Hematopoietic multipotent progenitor cell treated with erythropoietin and hydrocortisone succinate and interleukin-3 and kit ligand, for 15 days (in vitro differentiated cells): Measurements from ENCODE around the gene CCL11.
"Not testable (repeated sequence)": the region's sequence is repeated elsewhere in the genome, so short reads cannot be mapped to it uniquely, and the experiment has no call there.

Experiments used
- DNase-seq: peaks from one replicate; pipeline ENCODE4 v3.0.0-alpha.2; 2015; ENCODE audit warnings: low spot score

CCL11 gene

DNA sequence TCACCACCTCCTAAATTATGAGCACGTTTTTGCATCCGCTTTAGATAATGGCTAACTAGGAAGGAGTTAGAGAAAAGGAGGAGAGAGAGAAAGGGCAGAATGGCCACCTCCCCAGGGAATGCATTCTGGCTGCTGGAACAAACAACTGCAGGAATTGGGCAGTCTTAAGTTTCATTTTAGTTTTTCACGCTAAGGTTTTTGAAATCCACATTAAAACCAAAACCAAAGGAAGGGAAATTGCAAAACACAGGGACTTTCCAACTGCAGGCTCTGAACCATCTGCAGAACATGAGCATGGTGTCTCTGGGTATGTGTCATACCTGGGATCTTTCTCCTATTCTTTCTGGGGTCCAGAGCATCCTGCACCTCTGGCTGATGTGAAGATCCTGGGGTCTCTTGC is 21.6 kb downstream of the CCL11 start:
- no peak for DNase-seq

DNA sequence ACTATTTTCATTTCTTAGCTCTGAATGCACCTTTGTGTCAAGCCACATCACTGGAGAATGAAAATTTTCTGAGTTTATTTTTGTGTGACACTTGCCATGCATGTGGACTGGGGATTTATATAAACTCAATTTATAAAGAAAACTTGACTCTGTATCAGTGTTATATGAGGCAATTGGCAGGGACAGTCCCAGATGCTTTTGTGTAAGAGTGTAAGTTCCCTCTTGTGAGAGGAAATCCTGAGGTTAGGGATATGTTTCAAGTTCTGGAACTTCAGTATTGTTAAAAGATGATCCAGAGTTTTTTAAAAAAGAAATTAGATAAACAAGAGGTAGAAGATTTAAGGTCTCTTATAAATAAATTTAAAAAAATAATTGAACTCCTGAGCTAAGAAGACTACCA is 22.8 kb downstream of the CCL11 start:
- no peak for DNase-seq

DNA sequence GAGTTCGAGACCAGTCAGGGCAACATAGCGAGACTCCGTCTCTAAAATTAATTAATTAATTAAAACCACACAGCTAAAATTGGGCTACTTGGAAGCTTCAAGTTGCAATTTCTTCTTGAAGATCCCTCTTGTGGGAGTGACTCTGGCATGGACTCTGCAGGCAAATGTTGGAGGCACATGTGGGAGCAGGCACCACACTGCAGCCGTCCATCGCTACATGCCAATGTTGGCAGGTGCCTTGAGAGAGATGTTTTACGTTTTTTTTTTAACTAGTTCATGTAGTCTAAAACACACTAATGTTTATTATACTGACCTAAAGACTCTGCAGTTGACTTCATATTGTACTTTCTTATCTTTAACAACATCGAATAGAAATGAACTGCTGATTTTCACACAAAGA is 25.7 kb downstream of the CCL11 start:
- no peak for DNase-seq

DNA sequence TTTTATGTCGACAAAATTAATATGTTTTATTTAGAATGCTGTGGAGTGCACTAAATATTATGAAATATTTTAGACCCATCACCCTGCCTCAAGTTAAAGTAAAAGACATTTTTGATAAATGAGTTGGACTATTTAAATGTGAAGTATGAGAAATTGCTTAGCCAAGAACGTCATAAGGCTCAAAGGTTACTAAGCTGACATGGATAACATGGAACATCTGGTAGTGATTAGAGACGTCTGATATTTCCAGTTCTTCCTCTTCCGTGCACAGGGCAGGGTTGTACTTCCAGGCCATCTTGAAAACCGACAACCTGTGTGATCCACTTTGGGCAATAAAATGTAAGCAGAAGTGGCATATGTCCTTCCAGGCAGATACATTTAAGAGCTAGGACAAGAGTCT is 26.5 kb downstream of the CCL11 start:
- DNase-seq, result no peak

DNA sequence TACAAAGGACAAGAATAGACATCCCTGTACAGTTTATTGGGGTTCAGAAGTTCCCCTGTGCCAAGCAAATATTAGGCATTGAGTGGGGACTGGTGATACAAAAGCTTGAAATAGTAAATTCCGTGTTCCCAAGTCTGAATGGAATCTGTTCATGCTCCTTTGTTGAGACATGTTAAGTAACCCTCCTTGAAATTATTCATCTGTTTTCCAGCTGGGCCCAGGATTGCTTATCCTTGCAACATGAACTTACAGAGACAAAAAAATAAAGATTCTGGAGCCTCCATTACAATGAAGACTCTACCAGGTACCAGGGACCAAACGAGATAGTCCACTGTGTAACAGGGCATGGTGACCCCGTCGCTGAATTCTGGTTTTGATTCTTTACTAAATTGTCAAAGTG is 27.6 kb downstream of the CCL11 start:
- DNase-seq, result no peak

DNA sequence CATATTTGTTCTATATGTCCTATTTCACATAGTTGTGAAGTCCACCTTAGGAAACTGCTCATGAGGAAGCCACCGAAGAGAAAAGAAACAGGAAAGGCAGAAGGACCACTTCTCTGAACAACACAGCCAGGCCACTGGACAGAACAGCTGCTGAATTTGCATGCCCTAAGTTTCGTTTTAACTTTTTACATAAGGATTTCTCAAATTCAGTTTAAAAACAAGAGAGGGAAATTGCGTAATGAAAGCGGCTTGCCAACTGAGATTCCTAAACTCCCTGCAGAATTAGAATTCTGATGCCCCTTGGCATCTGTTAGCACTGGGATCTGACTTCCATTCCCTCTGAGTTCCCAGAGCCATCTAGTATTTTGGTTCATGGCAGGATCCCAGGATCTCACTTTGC is 28.7 kb downstream of the CCL11 start:
- DNase-seq, result no peak

DNA sequence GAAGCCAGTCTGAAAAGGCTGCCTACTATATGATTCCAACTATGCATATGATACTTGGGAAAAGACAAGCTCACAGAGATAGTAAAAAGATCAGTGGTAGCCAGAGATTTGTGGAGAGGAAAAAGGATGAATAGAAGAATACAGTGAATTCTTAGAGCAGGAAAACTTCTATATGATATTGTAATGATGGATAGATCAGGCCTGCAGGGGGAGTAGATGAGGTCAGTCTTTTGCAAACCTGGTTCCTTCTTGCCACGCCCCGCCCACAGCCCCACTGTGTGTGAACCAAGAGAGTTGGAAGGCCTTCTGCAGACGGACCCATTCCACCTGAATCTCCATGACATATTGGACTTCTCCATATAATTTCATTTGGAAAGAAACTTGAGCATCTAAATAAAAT is 32.9 kb downstream of the CCL11 start:
- DNase-seq, result no peak

DNA sequence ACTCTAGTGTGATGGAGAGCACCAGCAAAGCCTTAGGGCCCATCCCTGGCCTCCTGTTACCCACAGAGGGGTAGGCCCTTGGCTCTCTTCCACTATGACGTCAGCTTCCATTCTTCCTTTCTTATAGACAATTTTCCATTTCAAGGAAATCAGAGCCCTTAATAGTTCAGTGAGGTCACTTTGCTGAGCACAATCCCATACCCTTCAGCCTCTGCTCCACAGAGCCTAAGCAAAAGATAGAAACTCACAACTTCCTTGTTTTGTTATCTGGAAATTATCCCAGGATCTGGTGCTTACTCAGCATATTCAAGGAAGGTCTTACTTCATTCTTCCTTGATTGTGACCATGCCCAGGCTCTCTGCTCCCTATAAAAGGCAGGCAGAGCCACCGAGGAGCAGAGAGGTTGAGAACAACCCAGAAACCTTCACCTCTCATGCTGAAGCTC is 33.5 kb downstream of the CCL11 start, which contains the start of gene CCL8:
TSS of gene CCL8 (plus strand) at position 397 of the 445 bp plus-strand sequence. CDS start 67 bp downstream, outside the sequence.
- no peak for DNase-seq

DNA sequence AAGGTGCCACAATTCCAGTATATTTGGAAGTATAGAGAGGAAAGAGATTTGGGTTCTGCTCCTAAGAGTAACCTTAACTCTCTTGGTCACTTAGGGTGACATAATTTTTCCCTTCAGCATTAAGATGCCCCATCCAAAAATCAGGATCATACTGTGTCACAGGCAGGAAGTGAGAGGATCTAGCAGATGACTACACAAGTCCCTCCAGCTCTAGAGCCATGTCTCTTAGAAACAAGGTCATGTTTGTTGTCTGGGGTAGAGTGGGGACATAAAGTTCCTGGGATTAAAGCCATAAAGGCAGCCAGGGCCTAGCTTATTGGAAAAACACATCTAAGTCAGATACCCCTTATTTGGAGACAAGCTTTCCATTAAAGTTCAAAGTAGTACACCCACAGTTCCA is 36.4 kb downstream of the CCL11 start:
- DNase-seq, result no peak

DNA sequence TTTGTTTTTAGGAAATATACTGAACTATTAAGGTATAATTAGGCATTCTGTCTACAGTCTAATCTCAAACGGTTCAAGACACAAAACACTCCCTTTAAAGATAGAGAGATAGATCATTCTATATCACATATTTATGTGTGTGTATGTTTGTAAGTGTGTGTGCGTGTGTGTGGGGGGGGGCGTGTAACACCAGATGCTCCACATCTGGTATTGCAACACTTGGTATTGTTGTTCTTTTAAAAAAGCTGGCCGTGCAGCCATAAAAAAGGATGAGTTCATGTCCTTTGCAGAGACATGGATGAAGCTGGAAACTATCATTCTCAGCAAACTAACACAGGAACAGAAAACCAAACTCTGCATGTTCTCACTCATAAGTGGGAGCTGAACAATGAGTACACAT is 42.0 kb downstream of the CCL11 start:
- not testable (repeated sequence) for DNase-seq

DNA sequence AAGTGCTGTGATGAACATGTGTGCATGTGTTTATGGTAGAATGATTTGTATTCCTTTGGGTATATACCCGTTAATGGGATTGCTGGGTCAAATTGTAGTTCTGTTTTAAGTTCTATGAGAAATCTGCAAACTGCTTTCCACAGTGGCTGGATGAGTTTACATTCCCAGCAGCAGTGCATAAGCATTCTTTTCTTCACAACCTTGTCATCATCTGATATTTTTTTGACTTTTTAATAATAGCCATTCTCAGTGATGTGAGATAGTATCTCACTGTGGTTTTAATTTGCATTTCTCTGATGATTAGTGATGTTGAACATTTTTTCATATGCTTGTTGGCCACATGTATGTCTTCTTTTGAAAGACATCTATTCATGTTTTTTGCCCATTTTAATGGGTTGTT is 52.2 kb downstream of the CCL11 start:
- no peak for DNase-seq
